NCI-H1436 (cell line): ENCODE data around the gene GSTA2.
"Not testable (repeated sequence)": the region's sequence is repeated elsewhere in the genome, so short reads cannot be mapped to it uniquely, and the experiment has no call there.

Experiments
- DNase-seq: peaks from one replicate; lab custom pipeline; 2025; lab: John Stamatoyannopoulos, UW

The GSTA2 gene

DNA sequence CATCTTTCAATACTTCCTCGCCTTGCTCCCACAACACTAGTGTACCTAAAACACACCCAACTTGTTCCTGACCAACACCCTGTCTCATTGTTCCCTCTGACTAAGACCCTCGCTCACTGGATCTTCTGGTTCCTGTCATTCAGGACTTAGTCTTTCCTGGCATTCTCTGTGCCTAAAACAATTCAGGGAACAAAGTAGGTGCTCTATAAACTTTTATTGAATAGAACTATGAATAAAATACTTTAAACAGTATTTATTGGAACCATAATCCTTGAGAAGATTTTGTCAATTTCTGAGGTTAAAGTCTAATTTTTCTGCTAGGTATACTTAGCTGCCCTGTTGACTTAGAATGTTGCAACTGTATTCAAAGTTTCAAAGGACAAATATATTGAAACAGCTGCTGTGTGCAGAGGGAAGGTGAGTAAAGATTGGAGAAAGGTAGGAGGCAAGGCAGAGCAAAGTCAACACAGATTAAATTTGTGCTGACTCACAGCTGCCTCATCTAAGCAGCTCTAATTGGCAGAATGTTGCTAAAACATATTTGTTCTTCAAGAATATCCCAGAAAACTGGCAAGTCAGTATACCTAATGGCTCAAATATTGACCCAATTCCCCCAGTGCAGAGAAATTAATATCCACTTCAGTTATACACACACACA lies 37.6 kb downstream of the GSTA2 start:
- DNase-seq, result peak; percentile 38

DNA sequence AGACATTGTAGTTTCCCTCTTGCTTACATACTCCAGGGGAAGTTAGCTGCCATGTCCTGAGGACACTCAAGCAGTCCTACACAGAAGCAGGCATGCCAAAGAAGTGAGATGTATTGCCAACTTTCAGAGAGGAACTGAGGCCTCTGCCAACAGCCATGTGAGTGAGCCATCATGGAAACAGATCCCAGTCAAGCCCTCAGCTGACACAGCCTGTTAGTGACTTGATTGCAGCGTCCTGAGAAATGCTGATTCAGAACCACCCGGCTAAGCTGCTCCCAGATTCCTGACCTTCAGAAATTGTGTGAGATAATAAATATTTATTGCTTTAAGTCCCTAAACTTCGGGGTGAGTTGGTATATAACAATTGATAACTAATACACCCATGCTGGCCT lies 38.1 kb downstream of the GSTA2 start:
- no peak for DNase-seq

DNA sequence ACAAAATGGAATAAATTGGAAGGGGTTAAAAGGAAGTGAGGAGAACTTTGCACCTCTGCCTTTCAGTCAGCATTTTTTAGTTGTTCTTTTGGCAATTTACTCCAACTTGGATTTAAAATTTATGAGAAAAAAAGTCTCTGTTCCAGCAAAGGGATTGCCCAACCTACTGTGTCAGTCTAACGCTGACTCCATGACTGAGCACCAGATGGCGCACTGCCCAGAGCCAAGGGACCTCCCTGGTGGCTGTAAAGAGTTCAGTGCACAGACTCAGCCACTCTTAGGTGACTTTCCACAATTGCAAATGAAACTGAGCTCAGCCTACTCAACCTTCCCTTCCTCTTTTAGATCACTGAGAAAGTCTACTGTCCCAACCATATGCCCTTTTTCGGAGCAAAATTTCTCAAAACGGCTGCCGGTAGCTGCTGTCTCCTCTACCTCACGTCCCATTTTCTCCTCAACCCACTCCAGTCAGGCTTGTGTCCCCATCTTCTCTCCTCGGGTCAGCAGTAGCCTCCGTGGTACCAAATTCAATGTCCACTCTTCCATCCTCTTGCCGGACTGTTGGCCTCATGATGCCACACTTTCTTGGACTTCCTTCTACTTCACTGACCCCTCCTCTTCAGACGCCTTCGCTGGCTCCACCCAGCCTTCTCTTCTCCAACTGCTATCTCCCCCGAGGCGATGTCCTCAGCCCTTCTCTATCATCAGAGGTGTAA lies 38.7 kb downstream of the GSTA2 start:
- peak; percentile 41 for DNase-seq

DNA sequence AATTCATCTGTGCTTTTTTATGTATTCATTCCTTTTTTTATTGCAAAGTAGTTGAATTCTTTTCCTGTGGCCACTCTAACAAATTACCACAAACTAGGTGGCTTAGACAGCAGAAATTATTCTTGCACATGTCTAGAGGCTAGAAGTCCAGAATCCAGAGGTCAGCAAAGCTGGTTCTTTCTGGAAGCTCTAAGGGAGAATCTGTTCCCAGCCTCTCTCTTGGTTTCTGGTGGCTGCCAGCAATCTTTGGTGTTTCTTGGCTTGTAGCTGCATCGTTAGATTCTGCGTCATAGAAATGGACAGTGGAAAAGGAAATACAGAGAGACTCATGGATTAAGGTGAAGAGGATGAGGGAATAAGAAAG lies 39.3 kb downstream of the GSTA2 start:
- DNase-seq, result no peak

DNA sequence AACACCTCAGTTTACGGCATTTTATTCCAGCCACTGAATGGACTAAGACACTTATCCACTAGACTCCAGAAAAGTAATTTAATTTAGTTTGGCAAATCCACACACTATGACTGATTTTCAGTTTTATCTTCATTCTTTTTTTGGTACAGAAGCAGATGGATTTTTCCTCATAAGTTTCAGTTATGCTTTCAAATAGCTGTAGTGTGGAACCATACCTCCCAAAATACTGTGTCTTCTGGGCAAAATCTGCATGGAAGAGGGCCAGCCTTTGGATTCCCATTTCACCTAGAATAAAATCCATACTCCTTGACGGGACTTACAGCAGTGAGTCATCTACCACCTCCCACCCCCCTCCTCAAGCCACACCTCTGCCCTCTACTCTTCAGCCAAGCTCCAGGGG lies 43.0 kb downstream of the GSTA2 start:
- DNase-seq, result no peak

DNA sequence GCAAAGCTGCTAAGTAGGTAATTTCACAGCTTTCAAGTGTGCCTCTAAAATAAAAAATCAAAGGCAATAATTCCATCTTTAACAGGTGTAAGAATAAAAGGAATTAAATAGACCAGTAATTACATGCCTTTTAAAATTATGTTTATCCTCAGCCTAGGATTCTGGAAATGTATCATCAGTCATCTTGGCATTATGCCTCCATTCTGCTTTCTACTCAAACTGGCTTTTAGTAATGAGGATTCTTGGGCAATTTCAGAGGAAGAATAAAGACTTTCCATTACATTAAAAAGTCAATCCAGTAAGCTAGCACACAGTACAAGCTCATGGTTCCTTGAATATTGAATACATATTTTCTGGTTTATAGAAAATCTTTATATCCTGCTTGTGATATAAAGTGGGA lies 44.7 kb downstream of the GSTA2 start:
- peak; percentile 54 for DNase-seq

DNA sequence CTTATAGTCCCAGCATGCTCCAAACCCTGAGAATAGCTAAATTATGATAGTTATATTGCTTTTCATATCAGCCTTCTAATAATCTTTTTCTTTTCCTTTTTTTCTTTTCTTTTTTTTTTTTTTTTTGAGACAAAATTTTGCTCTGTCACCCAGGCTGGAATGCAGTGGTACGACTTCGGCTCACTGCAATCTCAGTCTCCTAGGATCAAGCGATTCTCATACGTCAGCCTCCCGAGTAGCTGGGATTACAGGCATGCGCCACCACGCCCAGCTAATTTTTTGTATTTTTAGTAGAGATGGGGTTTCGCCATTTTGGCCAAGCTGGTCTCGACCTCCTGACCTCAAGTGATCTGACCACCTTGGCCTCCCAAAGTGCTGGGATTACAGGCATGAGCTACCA lies 48.5 kb downstream of the GSTA2 start:
- DNase-seq, result not testable (repeated sequence)

DNA sequence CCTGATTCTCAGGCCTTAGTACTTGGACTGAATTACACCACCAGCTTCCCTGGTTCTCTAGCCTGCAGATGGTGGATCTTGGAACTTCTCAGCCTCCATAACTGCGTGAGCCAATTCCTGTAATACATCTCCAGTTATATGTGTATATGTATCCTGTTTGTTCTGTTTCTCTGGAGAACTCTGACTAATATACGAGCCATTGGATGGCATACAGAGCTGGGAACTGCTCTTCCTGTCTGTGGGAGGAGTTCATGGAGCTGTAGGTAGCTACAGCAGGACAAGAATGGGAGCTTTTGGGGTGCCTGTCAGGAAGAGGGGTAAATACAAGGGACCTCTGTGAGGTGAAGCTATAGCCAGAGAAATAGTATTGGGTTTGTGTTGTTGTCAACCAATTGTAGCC lies 51.1 kb downstream of the GSTA2 start:
- no peak for DNase-seq

DNA sequence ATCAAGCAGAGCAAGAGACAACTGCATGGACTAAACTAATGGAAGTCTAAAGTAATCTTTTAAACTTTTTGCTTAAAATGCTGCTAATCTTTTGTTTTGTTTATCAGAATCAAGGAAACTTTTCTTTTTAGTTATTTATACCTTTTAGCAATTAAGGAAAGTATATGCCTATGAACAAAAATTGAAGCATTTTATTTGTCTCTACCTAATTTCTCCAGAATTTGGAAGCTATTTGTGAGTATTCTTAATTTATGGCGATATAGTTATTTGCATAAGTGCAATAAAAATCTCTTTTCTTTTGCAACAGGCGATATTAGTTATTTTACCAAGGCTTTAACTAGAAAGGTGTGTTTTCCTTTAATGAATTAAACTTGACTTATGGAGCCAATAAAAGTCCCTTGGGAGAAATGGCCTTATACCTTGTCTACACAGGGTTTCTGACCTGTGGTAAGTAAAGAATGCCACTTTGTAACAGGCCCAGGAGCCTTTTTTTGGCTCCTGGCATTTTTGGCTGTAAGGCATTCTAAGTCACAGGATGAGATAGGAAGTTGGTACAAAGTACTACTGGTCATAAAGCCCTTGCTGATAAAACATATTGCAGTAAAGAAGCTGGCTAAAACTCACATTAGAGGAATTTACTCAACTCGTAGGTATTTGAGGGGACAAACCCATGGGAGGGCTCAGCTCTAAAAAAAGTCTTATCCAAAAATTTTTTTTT lies 55.2 kb downstream of the GSTA2 start:
- no peak for DNase-seq

DNA sequence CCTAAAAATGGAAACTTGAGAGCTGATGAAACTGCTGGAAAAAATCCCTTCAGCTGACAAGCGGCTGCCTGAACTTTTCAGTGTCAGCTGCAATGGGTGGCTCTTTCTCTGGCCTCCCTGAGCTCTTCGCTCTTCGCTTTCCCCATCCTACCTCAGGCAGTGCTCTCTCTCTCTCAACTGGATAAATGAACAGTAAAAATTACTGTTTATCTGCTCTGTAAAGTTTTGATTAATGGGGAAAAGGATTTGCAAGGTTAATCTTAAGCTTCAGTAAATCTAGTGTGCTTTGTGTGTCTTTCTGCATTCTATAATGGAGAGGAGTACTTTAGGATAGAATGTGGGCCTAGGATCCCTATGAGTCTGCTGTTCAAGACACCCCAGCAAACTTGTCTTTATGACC lies 57.3 kb downstream of the GSTA2 start:
- DNase-seq, result no peak

DNA sequence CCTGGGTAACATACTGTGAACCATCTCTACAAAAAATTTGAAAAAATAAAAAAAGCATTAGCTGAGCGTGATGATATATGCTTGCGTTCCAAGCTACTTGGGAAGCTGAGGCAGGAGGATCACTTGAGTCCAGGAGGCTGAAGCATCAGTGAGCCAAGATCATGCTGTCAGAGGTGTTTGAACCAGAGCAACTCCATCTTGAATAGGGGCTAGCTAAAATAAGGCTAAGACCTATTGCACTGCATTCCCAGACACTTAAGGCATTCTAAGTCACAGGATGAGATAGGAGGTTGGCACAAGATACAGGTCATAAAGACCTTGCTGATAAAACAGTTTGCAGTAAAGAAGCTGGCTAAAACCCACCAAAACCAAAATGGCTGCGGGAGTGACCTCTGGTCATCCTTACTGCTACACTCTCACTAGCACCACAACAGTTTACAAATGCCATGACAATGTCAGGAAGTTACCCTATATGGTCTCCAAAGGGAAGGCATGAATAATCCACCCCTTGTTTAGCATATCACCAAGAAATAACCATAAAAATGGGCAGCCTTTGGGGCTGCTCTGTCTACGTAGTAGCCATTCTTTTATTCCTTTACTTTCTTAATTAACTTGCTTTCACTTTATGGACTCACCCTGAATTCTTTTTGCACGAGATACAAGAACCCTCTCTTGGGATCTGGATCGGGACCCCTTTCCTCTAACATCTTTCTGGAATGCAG lies 58.3 kb downstream of the GSTA2 start:
- not testable (repeated sequence) for DNase-seq

DNA sequence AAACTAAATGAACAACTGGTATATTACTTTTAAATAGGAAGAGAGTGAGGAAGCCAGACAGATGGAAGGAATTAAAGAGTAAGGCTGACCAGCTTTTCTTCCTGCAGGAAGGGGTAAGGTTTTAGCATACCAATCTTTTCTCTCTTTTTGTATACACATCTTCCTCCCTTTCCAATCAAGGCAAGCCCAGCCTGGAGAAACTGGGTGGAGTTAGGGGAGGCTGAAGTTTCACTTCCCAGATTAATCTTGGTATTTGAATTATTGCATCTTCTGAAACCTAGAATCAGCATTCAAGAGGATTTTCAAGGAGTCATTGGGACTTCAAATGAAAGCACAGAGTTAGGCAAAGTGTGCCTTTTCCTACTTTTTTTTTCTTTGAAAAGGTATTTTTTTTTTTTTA lies 59.2 kb downstream of the GSTA2 start:
- no peak for DNase-seq
